ENCODE results near the gene ARRB1. TPM values are rescaled to one million over a fixed set of nuclear protein-coding genes. Genes with fewer than 3 reads are reported as not detected.

The ARRB1 gene
- total and polyA plus RNA-seq, 10 donors, result 11.6 to 139 (median 78.1) TPM

DNA sequence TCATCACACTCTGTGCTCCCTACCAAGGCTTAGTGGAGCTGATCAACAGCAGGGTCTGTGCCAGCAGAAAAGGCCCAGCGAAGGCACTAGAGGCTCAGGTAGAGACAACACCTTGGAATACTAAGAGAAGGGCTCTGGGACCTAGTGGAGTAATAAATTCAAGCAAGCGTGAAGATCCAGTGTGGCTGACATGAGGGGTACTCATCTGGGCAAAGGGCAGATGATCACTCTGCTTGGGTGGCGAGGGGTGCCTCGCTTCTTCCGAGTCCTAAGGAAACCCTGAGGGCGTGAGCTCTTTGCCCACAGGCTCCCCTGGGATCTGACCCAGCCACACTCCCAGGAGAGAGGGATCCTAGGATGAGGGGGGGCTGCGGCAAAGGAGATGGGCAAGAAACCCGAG lies 114.4 kb downstream of the ARRB1 start:
- no peak for DNase-seq
- no peaks in the 10 kb centered on the region for H3K9me3 ChIP-seq
- no peaks in the 10 kb centered on the region for H3K36me3 ChIP-seq
- no peak overlapping the region for H3K27ac ChIP-seq
- H3K4me1 ChIP-seq, result peaks cover 0 to 21% (median 13%) of the 10 kb centered on the region in 6 donors
- peaks cover 2 to 90% (median 28%) of the 10 kb centered on the region in 7 donors for H3K27me3 ChIP-seq (replicated peaks in 1 of 7)
- intact Hi-C loops (cut with DNase I; ENCODE audit: low total_unique reads), result no loop called here
- 75 to 88% (median 83%) methylated on average over 8 of the region's 8 CpGs for WGBS, 5 donors
- H3K4me3 ChIP-seq, result no peak overlapping the region
- TF ChIP-seq POLR2A (IDR thresholded peaks at IDR 0.05) (no peak), CTCF (IDR thresholded peaks at IDR 0.05 in 8 of 11, conservative IDR thresholded peaks at IDR 0.05 in 3 of 11) (no peak), POLR2AphosphoS5 (IDR thresholded peaks at IDR 0.05) (no peak)

GRCh38 chr11:75236062-75236461 lies 115.4 kb downstream of the ARRB1 start:
- Histone ChIP-seq H3K36me3 (no peaks in the 10 kb centered on the region), H3K27ac (no peak overlapping the region), H3K4me1 (peaks cover 0 to 13% (median 10%) of the 10 kb centered on the region in 6 donors), H3K9me3 (no peaks in the 10 kb centered on the region), H3K27me3 (replicated peaks in 1 of 7) (peaks cover 2 to 90% (median 25%) of the 10 kb centered on the region in 7 donors), H3K4me3 (no peak overlapping the region)
- intact Hi-C loops (cut with DNase I; ENCODE audit: low total_unique reads), result no loop called here
- WGBS, 5 donors, result 47 to 56% (median 49%) methylated on average over 8 of the region's 8 CpGs
- no peak for DNase-seq
- no peak for TF ChIP-seq CTCF (IDR thresholded peaks at IDR 0.05 in 8 of 11, conservative IDR thresholded peaks at IDR 0.05 in 3 of 11)

DNA sequence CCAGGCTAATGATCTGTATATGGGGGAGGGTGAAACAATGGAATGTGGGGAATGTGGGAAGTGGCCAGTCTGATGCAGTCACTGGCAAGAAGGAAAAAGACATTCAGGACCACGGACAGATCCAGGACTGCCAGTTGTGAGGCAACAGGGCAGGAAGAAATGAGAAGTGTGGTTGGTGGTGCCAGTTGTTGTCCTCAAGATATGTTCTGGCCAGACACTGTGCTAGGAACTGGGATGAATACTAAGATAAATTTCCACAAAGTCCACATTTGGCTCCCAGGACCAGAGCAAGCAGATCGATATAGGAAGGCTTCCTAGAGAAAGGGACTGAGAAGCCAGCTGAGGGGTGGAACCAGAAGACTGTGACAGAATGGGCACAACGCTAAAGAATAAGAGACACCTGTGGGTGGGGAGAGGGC lies 117.7 kb downstream of the ARRB1 start:
- Histone ChIP-seq H3K27me3 (replicated peaks in 1 of 7) (peaks cover 0 to 89% (median 5%) of the 10 kb centered on the region in 7 donors), H3K36me3 (no peaks in the 10 kb centered on the region), H3K27ac (no peak overlapping the region), H3K9me3 (no peaks in the 10 kb centered on the region), H3K4me3 (no peak overlapping the region), H3K4me1 (no peaks in the 10 kb centered on the region)
- DNase-seq, result no peak
- WGBS, 5 donors, result 42 to 56% (median 50%) methylated on average over 3 of the region's 3 CpGs
- intact Hi-C loops (cut with DNase I; ENCODE audit: low total_unique reads), result no loop called here
- TF ChIP-seq POLR2AphosphoS5 (IDR thresholded peaks at IDR 0.05), result no peak
- no peak for TF ChIP-seq CTCF (IDR thresholded peaks at IDR 0.05 in 8 of 11, conservative IDR thresholded peaks at IDR 0.05 in 3 of 11)
- TF ChIP-seq POLR2A (IDR thresholded peaks at IDR 0.05), result no peak

DNA sequence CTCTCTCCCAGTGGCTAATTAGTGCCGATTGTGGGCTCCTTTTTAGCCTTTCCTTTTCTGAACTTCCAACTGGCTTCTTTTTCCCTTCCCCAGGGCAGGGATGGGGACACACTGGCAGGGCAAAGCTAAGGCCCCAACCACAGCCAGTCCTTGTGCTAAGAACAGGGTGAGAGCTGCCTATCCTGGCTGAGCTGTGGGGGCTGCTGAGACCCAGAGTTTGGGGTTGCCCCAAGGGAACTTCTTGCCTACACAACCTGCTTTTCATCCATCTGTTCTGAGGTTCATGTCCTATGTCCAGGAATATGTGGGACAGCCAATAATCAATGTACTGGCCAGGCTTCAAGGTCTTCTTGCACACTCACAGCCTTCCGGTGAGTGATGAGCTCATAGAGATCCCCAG lies 120.8 kb downstream of the ARRB1 start:
- Histone ChIP-seq H3K27me3 (replicated peaks in 1 of 7) (peaks cover 0 to 60% (median 0%) of the 10 kb centered on the region in 7 donors), H3K4me1 (no peaks in the 10 kb centered on the region), H3K9me3 (no peaks in the 10 kb centered on the region), H3K4me3 (no peak overlapping the region), H3K27ac (no peak overlapping the region), H3K36me3 (no peaks in the 10 kb centered on the region)
- WGBS, 5 donors, result 79 to 86% (median 81%) methylated on average over 2 of the region's 2 CpGs
- intact Hi-C loops (cut with DNase I; ENCODE audit: low total_unique reads), result no loop called here
- no peak for TF ChIP-seq POLR2AphosphoS5 (IDR thresholded peaks at IDR 0.05)
- DNase-seq, result no peak

- 40 to 89% (median 68%) methylated on average over 2 of the region's 2 CpGs for WGBS, 5 donors
- Histone ChIP-seq H3K4me1 (no peaks in the 10 kb centered on the region), H3K27ac (no peak overlapping the region), H3K36me3 (no peaks in the 10 kb centered on the region), H3K4me3 (no peak overlapping the region), H3K9me3 (no peaks in the 10 kb centered on the region), H3K27me3 (replicated peaks in 1 of 7) (peaks cover 0 to 49% (median 0%) of the 10 kb centered on the region in 7 donors)
- no peak for DNase-seq
- TF ChIP-seq POLR2A (IDR thresholded peaks at IDR 0.05), result no peak
- TF ChIP-seq CTCF (IDR thresholded peaks at IDR 0.05 in 8 of 11, conservative IDR thresholded peaks at IDR 0.05 in 3 of 11), result no peak
- TF ChIP-seq POLR2AphosphoS5 (IDR thresholded peaks at IDR 0.05), result no peak
- intact Hi-C loops (cut with DNase I; ENCODE audit: low total_unique reads), result no loop called here
Measured at GRCh38 chr11:75229466-75229865, 122.0 kb downstream of the ARRB1 start.

All from spleen (tissue), 11 donors.